Trophoblast cell (in vitro differentiated cells and primary cell): ENCODE data around the gene RXFP2.

Source experiments
- DNase-seq, 2 donors: peaks; one replicate each; pipeline ENCODE4 v3.0.0-alpha.2; 2016
- H2AFZ ChIP-seq: 2 replicates; pipeline ENCODE4 v1.6.1; 2013; ENCODE audit warnings: low read length, moderate library complexity, mild to moderate bottlenecking; ENCODE audit not compliant: insufficient read depth, poor library complexity
- H2AK5ac ChIP-seq: 2 replicates; pipeline ENCODE4 v1.6.1; 2013; ENCODE audit warnings: mild to moderate bottlenecking, low read length
- H2BK120ac ChIP-seq: 2 replicates; pipeline ENCODE4 v1.6.1; 2013; ENCODE audit warnings: low read length, mild to moderate bottlenecking, moderate library complexity; ENCODE audit not compliant: insufficient read depth, poor library complexity
- H2BK12ac ChIP-seq: 2 replicates; pipeline ENCODE4 v1.6.1; 2013; ENCODE audit warnings: mild to moderate bottlenecking, low read length, moderate library complexity
- H2BK5ac ChIP-seq: 2 replicates; pipeline ENCODE4 v1.6.1; 2013; ENCODE audit warnings: low read length, low read depth, moderate library complexity, mild to moderate bottlenecking; ENCODE audit not compliant: poor library complexity
- H3K14ac ChIP-seq: 2 replicates; pipeline ENCODE4 v1.6.1; 2013; ENCODE audit warnings: mild to moderate bottlenecking, low read length
- H3K18ac ChIP-seq: 2 replicates; pipeline ENCODE4 v1.6.1; 2013; ENCODE audit warnings: mild to moderate bottlenecking, low read length
- H3K23ac ChIP-seq: 2 replicates; pipeline ENCODE4 v1.6.1; 2013; ENCODE audit warnings: low read length
- H3K27ac ChIP-seq: 2 replicates; pipeline ENCODE4 v1.5.1; 2013; ENCODE audit warnings: low read depth, mild to moderate bottlenecking, inconsistent platforms, low read length, moderate library complexity
- H3K27me3 ChIP-seq: 2 replicates; pipeline ENCODE4 v1.6.1; 2013; ENCODE audit warnings: inconsistent platforms, mild to moderate bottlenecking, low read length, moderate library complexity; ENCODE audit not compliant: insufficient read depth
- H3K36me3 ChIP-seq, 2 experiments: 1 replicate in 1 of 2; 2 replicates in 1 of 2; pipeline ENCODE4 v1.6.1; 2013; ENCODE audit warnings: low read length in 2 of 2, mild to moderate bottlenecking in 2 of 2, moderate library complexity in 1 of 2; ENCODE audit not compliant: insufficient read depth in 2 of 2, control insufficient read depth in 1 of 2
- H3K4ac ChIP-seq: 2 replicates; pipeline ENCODE4 v1.6.1; 2013; ENCODE audit warnings: low read depth, mild to moderate bottlenecking, low read length, moderate library complexity
- H3K4me1 ChIP-seq, 2 experiments: 1 replicate in 1 of 2; 2 replicates in 1 of 2; pipeline ENCODE4 v1.6.1; 2013; ENCODE audit warnings: low read length in 2 of 2, mild to moderate bottlenecking in 2 of 2, moderate library complexity in 1 of 2; ENCODE audit not compliant: insufficient read depth in 2 of 2, control insufficient read depth in 1 of 2
- H3K4me2 ChIP-seq: 2 replicates; pipeline ENCODE4 v1.6.1; 2013; ENCODE audit warnings: inconsistent platforms, mild to moderate bottlenecking, low read length, moderate library complexity
- H3K4me3 ChIP-seq: 2 replicates; pipeline ENCODE4 v1.5.1; 2013; ENCODE audit warnings: mild to moderate bottlenecking, low read depth, low read length, inconsistent platforms
- H3K79me1 ChIP-seq: one replicate; pipeline ENCODE4 v1.6.1; 2013; ENCODE audit warnings: low read length
- H3K79me2 ChIP-seq: 2 replicates; pipeline ENCODE4 v1.6.1; 2013; ENCODE audit warnings: low read length, mild to moderate bottlenecking; ENCODE audit not compliant: control insufficient read depth, insufficient read depth, poor library complexity
- H3K9ac ChIP-seq: 2 replicates; pipeline ENCODE4 v1.6.1; 2013; ENCODE audit warnings: mild to moderate bottlenecking, low read length
- H3K9me3 ChIP-seq: 2 replicates; pipeline ENCODE4 v1.6.1; 2013; ENCODE audit warnings: low read depth, mild to moderate bottlenecking, control low read depth, inconsistent platforms, low read length; ENCODE audit not compliant: insufficient read depth
- H4K12ac ChIP-seq: 2 replicates; pipeline ENCODE4 v1.6.1; 2013; ENCODE audit warnings: low read depth, mild to moderate bottlenecking, low read length, moderate library complexity
- H4K8ac ChIP-seq: 2 replicates; pipeline ENCODE4 v1.6.1; 2013; ENCODE audit warnings: low read depth, mild to moderate bottlenecking, low read length, moderate library complexity
- H4K91ac ChIP-seq: one replicate; pipeline ENCODE4 v1.6.1; 2013; ENCODE audit warnings: low read depth, mild to moderate bottlenecking, low read length, moderate library complexity
- WGBS: extraction: QIAGEN DNeasy Blood & Tissue Kit; methylation state at CpG from one replicate; pipeline ENCODE4 v1.1.7; 2013; ENCODE audit warnings: missing lambda C conversion rate; ENCODE audit not compliant: insufficient read length, insufficient coverage; ENCODE audit errors: extremely low coverage; 5-methylcytosine and 5-hydroxymethylcytosine counted together

The RXFP2 gene

DNA sequence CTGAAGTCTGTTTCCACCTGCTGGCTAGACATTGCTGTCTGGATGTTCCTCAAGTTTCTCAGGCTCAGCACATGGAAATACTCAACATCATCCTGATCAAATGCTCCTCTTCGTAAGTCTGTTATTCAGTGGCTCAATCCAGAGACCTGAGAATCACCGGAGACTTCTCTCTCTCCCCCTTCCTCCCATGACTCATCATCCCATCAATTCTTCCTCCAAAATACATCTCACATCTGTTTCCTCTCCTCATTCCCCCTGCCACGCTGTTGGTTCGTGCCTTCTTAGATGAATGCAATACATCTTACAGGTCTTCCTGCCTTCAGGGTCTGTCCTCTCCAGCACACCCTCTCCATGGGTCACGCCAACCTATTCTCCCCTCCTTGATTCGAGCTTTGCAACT, 7.4 kb upstream of the RXFP2 start:
- H2BK5ac ChIP-seq: no peak overlapping the region
- H2AK5ac ChIP-seq: no peak overlapping the region
- H3K79me1 ChIP-seq: no peaks in the 10 kb centered on the region
- H2BK120ac ChIP-seq: no peak overlapping the region
- H4K91ac ChIP-seq: no peak overlapping the region
- no peak overlapping the region for H3K27ac ChIP-seq
- H4K8ac ChIP-seq: no peak overlapping the region
- H3K4me2 ChIP-seq: no peak overlapping the region
- no peaks in the 10 kb centered on the region for H3K27me3 ChIP-seq
- H3K9me3 ChIP-seq: no peaks in the 10 kb centered on the region
- no peak overlapping the region for H3K18ac ChIP-seq
- H3K4ac ChIP-seq: no peak overlapping the region
- no peak overlapping the region for H2AFZ ChIP-seq
- no peak overlapping the region for H3K23ac ChIP-seq
- WGBS: no CpG with 5 or more reads among the region's 6 CpGs
- no peak overlapping the region for H3K14ac ChIP-seq
- no peaks in the 10 kb centered on the region for H3K4me1 ChIP-seq
- H3K9ac ChIP-seq: no peak overlapping the region
- no peak overlapping the region for H2BK12ac ChIP-seq
- H4K12ac ChIP-seq: no peak overlapping the region
- no peak overlapping the region for H3K4me3 ChIP-seq
- no peak for DNase-seq
- no peaks in the 10 kb centered on the region for H3K79me2 ChIP-seq
- no peaks in the 10 kb centered on the region for H3K36me3 ChIP-seq

DNA sequence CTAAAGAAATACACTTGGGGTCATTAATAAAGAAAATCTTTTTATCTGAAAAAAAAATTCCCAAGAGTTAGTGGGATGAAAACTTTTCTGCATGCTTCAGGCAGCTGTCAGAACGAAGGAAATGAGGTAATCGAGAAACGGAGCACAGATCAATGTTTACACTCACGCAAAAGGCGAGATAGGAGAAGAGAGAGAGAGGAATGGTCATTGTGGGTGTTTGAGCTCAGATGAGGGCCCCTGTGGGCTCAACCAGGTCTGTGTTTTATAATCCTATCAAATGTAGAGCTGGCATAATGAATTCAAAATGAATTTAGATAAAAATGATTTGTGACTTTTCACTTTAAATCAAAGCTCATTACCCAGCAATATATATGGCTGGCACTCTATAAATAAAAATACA, 6.3 kb upstream of the RXFP2 start:
- no peak overlapping the region for H2BK5ac ChIP-seq
- H3K14ac ChIP-seq: no peak overlapping the region
- DNase-seq: no peak
- no peak overlapping the region for H4K8ac ChIP-seq
- no peak overlapping the region for H2AK5ac ChIP-seq
- H2BK12ac ChIP-seq: no peak overlapping the region
- no peaks in the 10 kb centered on the region for H3K79me1 ChIP-seq
- no peaks in the 10 kb centered on the region for H3K9me3 ChIP-seq
- H3K27me3 ChIP-seq: no peaks in the 10 kb centered on the region
- no peak overlapping the region for H3K9ac ChIP-seq
- no peak overlapping the region for H3K18ac ChIP-seq
- H2BK120ac ChIP-seq: no peak overlapping the region
- H2AFZ ChIP-seq: no peak overlapping the region
- no peaks in the 10 kb centered on the region for H3K36me3 ChIP-seq
- no peak overlapping the region for H3K4me3 ChIP-seq
- H3K4me1 ChIP-seq: no peaks in the 10 kb centered on the region
- H4K12ac ChIP-seq: no peak overlapping the region
- no peak overlapping the region for H3K4ac ChIP-seq
- H4K91ac ChIP-seq: no peak overlapping the region
- H3K4me2 ChIP-seq: no peak overlapping the region
- H3K27ac ChIP-seq: no peak overlapping the region
- no CpG with 5 or more reads among the region's 5 CpGs for WGBS
- H3K23ac ChIP-seq: no peak overlapping the region
- no peaks in the 10 kb centered on the region for H3K79me2 ChIP-seq

DNA sequence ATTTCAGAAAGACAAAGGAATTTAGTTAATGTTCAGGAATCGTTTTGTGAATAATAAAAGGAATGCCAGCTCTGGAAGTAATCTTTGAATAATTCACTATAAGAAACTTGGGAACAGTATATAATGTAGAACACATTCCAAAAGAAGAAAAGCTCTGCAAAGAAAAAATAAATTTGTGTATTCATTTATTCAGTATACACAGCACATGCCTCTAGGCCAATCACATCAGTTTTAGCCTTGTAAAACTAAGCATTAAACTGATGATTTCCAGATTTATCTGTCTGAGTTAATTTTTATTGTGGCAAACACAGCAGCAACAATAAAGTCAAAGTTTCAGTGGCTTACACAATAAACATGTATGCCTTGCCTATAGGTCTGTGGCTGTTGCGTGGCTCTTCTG, 5.7 kb upstream of the RXFP2 start:
- Histone ChIP-seq H2BK12ac (no peak overlapping the region), H3K27ac (no peak overlapping the region), H2BK5ac (no peak overlapping the region), H3K14ac (no peak overlapping the region), H4K12ac (no peak overlapping the region), H3K4me3 (no peak overlapping the region), H2BK120ac (no peak overlapping the region), H3K36me3 (no peaks in the 10 kb centered on the region), H3K4ac (no peak overlapping the region), H3K18ac (no peak overlapping the region), H3K9me3 (no peaks in the 10 kb centered on the region), H3K23ac (no peak overlapping the region), H4K91ac (no peak overlapping the region), H3K79me2 (no peaks in the 10 kb centered on the region), H4K8ac (no peak overlapping the region), H2AFZ (no peak overlapping the region), H3K27me3 (no peaks in the 10 kb centered on the region), H3K4me2 (no peak overlapping the region), H3K4me1 (no peaks in the 10 kb centered on the region), H3K79me1 (no peaks in the 10 kb centered on the region), H2AK5ac (no peak overlapping the region), H3K9ac (no peak overlapping the region)
- no peak for DNase-seq
- no CpG with 5 or more reads among the region's 2 CpGs for WGBS

DNA sequence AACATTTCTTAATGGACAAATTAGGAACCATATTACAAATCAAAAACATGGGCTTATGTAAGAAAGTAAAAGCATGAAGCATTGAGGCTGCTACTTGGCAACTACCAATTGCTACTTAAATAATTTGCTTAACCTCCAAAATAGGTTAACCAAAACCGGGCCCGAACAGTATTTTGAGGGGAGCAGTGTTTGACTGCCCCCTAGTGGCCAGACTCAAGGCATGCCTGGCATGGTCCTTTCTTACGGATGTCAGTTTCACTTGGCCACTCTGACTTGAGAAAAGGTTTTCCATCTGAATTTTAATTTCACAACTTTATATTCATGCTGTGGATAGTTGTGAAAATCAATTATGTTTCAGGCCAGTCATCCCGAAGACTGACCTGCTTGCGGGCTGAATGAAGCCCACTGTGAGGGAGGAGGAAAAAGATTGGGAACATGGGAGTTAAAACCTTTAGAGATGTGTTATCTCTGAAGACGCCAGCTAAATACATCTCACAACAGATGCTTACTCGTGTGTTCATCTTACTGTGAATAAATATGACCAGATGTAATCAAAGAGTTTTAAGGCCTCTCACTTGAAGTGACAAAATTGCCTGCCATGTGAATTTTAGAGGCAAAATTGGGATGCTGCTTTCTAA, 2.9 kb downstream of the RXFP2 start:
- H3K4me3 ChIP-seq: no peak overlapping the region

More for the DNA sequence above, 2.9 kb downstream of the RXFP2 start:
- Histone ChIP-seq H3K79me1 (no peaks in the 10 kb centered on the region), H3K79me2 (no peaks in the 10 kb centered on the region), H3K36me3 (no peaks in the 10 kb centered on the region), H3K4me1 (no peaks in the 10 kb centered on the region), H3K4ac (no peak overlapping the region), H2AK5ac (no peak overlapping the region), H2BK12ac (no peak overlapping the region), H4K12ac (no peak overlapping the region), H2BK120ac (no peak overlapping the region), H2AFZ (no peak overlapping the region), H2BK5ac (no peak overlapping the region), H4K91ac (no peak overlapping the region), H3K27ac (no peak overlapping the region), H4K8ac (no peak overlapping the region), H3K18ac (no peak overlapping the region), H3K23ac (no peak overlapping the region), H3K9me3 (no peaks in the 10 kb centered on the region), H3K4me2 (no peak overlapping the region), H3K9ac (no peak overlapping the region), H3K27me3 (no peaks in the 10 kb centered on the region), H3K14ac (no peak overlapping the region)
- WGBS: no CpG with 5 or more reads among the region's 7 CpGs
- DNase-seq: peak; percentile 42 to 79
